Measurements from ENCODE around the gene RBM19.

RBM19 gene

GRCh38 chr12:113852264-113852663 lies 113.9 kb downstream of the RBM19 start:
- no peak for DNase-seq

- DNase-seq, result no peak
Measured at GRCh38 chr12:113850309-113851056, 115.6 kb downstream of the RBM19 start.

- DNase-seq, result no peak
Measured at GRCh38 chr12:113847856-113848255, 118.3 kb downstream of the RBM19 start.

GRCh38 chr12:113846883-113847755 lies 119.0 kb downstream of the RBM19 start:
- DNase-seq, result no peak

GRCh38 chr12:113845900-113846674 lies 120.0 kb downstream of the RBM19 start:
- no peak for DNase-seq

GRCh38 chr12:113844495-113845210 lies 121.5 kb downstream of the RBM19 start:
- DNase-seq, result peak; percentile 60

GRCh38 chr12:113842699-113843098 lies 123.4 kb downstream of the RBM19 start:
- DNase-seq, result no peak

- DNase-seq, result no peak
Measured at GRCh38 chr12:113841786-113842185, 124.3 kb downstream of the RBM19 start.

GRCh38 chr12:113840401-113841042 lies 125.6 kb downstream of the RBM19 start:
- no peak for DNase-seq

GRCh38 chr12:113838896-113839295 lies 127.2 kb downstream of the RBM19 start:
- DNase-seq, result no peak

- DNase-seq, result no peak
Measured at GRCh38 chr12:113837528-113838296, 128.4 kb downstream of the RBM19 start.

- DNase-seq, result no peak
Measured at GRCh38 chr12:113837084-113837483, 129.0 kb downstream of the RBM19 start.

- DNase-seq, result peak; percentile 19
Measured at GRCh38 chr12:113835896-113836295, 130.2 kb downstream of the RBM19 start.

GRCh38 chr12:113835433-113835832 lies 130.7 kb downstream of the RBM19 start:
- no peak for DNase-seq

- no peak for DNase-seq
Measured at GRCh38 chr12:113833422-113833821, 132.7 kb downstream of the RBM19 start.

- no peak for DNase-seq
Measured at GRCh38 chr12:113831476-113831875, 134.6 kb downstream of the RBM19 start.

GRCh38 chr12:113831016-113831415 lies 135.1 kb downstream of the RBM19 start:
- DNase-seq, result no peak

GRCh38 chr12:113829212-113829611 lies 136.9 kb downstream of the RBM19 start:
- no peak for DNase-seq

- DNase-seq, result no peak
Measured at GRCh38 chr12:113827539-113828114, 138.5 kb downstream of the RBM19 start.

- DNase-seq, result no peak
Measured at GRCh38 chr12:113826805-113827538, 139.2 kb downstream of the RBM19 start.
